HG02943 (cell line): ENCODE measurements around the gene CDH13.

Experiments used
- ATAC-seq: cut with Tn5 transposase; IDR thresholded peaks from one replicate; pipeline ENCODE4 v1.9.1; 2021; ENCODE audit warnings: mild to moderate bottlenecking, low read depth, moderate library complexity; ENCODE audit not compliant: unreplicated experiment

CDH13 gene

DNA sequence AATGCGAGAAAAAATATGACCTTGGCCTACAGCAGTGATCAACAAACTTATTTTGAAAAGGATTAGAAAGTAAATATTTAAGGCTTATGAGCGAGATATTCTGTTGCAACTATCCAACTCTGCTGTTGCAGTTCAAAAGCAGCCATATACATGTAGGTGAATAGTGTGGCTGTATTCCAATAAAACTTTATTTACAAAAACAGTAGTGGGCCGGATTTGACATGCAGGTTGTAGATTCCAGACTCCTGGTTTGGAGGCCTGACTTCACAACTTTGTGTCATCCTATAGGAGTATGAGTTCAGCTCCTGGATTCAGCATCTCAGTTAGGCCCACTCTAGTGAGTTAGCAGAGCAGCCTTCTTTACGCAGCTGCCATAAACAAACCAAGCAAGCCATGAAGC, 386.3 kb downstream of the CDH13 start:
- ATAC-seq = no peak

DNA sequence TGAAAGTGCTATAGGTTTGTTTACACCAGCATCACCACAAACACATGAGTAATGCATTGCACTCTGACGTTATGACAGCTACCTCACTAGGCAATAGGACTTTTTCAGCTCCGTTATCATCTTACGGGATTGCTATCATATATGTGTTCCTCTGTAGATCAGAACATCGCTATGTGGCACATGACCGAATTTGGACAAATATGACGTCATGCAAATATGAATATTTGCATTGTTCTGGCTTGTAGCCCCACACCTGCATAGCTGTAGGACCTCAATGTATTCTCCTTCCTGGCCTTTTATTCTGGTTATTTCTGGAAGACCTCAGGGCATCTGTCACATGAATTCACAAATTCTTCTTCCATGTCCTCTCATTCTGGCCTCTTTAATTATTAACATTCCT, 393.2 kb downstream of the CDH13 start:
- no peak for ATAC-seq

DNA sequence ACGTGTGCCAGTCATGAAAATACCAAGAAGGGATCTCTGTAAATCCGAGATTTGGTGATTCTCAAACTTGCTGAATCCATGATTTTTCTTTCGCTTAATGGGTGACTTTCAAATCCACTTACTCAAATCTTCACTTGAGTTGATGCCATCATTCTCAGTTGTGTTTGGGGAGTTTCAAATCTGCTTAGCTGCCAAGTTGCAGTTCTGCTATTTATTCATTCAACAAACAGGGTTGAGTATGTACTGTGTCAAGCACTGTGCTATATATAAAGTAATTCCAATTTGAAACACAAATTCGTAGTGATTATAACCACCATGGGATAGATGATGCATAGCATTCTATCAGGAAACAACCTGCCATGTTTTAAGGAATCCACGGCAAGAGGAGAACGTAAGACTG, 394.3 kb downstream of the CDH13 start:
- ATAC-seq = no peak

DNA sequence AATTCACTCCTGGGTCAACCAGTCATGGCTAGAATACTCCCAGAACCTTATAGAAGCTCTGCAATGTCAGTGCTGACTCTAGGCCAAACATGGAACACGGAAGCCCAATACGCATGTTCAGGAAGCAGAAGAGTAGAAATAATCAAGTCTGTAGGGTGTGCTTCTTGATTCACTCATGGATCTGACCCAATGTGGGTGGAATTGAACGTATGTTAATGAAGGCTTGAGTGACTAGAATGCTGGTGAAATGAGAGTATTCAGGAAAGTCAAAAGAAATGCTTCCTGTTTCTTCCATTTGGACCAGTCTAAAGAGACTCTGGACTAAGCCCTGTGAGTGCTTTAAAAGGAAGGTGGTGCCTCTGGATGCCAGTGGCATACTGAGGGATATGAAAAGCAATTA, 395.0 kb downstream of the CDH13 start:
- ATAC-seq = no peak

DNA sequence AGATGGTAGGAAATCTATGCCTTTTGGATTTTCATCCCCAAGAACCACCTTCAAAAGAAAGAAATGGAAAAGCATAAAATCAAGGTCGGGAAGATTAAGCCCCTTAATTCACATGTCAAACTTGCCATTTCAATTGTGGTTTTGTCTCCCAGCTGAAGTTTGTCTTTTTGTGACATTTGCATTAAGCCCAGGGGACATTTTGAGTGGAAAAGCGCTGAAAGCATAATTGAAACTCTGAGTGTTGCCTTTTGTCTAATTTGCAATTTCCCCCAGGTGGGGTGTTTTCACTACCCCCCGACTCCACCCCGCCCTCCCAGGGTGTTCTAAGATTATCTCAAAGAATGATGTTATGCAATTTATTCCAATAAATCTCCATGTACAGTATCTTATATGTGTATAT, 396.2 kb downstream of the CDH13 start:
- no peak for ATAC-seq

DNA sequence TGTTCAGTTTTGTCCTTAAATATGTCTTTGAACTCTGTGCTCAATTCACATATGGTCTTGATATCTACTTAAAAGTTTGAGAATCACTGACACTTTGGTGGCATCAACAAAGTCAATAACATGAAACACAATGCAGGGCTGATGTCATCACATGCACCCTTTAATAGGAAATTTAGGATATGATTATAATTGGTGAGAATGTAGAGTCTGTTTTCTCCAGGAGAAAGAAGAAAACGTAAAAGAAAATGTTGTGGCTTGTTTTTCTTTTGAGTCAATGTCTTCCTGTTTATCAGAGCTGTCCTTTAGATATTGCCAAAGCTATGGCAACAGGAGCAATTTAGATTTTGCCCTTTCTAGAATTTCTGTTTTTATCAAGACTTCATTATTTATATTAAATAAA, 396.9 kb downstream of the CDH13 start:
- ATAC-seq = no peak

DNA sequence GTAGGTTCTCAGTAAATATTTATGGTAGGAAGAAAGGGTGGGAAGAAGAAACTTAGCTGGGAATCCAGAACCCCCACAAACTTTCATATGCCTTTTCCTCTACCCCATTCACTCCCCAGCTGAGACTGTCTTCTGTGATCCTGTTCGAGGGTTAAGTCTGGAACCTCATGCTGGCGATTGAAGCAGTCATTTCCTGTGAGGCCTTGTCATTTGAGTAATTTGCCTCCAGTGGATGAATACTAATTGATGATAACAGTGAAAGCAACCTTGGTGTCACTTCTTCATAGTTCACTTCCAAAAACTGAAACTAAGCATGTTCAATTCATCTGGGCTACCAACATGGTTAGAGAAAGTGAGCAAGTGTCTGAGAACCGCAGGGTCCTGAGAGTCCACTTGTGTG, 401.2 kb downstream of the CDH13 start:
- ATAC-seq = no peak

DNA sequence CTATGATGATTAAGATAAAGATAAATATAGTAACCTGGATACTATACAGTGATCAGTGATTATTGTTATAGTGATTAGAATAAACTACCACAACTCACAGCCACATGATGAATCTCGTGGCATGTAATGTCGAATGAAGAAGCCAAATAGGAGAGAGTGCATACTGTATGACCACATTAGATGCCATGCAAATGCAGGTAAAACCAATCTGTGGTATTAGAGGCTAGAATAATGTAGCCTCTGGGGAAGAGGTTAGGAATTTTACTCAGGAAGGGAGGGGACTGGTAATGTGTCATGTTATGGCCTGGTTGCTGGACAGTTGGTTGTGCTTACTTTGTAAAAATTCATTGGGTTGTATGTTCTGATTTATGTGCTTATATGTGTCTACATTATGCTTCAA, 402.7 kb downstream of the CDH13 start:
- no peak for ATAC-seq

DNA sequence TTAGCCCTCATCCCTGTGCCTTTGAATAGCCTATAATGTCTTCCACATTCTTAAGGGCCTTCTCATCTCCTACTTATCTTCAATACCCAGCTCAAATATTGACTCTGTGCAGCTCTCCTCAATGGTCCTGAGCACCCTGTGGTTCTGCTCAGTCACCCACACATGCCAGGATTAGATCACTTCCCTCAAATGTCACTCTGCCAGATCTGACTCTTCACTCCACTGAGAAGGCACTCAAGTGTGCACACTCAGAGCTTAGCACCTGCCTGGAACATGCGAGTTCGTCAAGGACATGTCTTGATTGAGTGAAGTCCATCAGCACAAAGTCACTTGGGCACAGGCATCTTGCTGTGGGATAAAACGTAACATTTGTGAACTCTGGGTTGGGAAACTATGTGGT, 404.8 kb downstream of the CDH13 start:
- no peak for ATAC-seq

DNA sequence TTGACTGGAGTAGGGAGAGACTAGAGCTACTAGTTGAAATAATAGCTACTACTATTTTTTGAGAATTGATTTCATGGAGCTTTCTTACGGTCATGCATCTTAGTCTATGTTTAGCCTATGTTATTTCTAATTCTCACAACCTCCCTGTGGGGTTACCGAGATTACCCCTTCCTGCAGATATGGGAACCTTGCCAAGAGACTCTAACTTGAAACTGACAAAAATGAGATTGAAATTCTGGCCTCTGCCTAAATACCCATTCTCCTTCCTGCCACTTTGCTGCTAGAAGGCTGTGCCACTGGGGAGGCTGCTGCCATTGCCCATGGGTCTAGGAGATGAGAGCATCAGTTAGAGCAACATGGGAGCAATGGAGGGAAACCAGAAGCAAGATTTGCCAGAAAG, 410.3 kb downstream of the CDH13 start:
- no peak for ATAC-seq

DNA sequence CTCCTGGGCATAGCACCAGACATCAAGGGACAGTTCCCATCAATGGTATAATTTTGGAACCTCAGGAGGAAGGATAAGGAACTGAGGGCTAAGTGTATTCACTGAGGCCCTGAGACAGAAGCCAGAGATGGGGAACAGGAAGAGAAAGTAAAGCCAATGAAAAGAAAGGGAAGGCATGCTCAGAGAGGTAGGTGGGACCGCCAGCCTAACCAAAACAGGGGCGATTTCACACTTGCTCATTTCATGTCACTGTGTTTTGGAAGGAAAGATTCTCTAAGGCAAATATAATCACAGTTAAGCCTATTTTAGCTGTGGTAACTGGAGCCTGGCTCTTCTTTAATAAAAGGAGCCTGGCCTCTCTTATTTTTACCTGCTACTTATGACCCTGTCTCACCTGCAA, 411.1 kb downstream of the CDH13 start:
- ATAC-seq = no peak

DNA sequence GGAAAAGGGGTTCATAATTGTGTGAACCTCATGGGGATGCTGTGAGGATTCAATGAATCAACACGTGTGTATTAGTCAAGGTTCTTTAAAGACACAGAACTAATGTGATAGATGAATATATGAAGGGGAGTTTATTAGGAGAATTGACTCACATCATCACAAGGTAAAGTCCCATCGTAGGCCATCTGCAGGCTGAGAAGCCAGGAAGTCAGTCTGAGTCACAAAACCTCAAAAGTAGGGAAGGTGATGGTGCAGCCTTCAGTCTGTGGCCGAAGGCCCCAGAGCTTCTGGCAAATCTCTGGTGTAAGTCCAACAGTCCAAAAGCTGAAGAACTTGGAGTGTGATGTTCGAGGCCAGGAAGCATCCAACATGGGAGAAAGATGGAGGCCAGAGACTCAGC, 413.4 kb downstream of the CDH13 start:
- ATAC-seq = no peak

DNA sequence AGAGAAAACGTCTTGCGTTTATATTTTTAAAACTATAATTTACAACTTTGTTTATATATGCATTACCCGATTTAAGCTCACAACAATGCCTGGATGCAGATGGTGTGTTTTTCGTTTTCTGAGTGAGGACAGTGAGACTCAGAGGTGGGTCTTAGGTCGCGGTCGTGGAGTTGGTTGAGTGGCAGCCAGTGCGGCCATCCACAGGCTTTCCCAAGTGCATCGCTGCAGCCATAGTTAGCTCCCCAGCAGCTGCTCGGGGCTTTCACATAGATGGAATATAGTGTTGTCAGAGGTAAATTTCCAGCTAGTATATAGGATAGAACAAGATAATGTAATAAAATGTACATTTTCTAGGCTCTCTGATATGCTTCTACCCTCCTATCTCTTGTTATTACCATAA, 417.8 kb downstream of the CDH13 start:
- ATAC-seq = no peak

DNA sequence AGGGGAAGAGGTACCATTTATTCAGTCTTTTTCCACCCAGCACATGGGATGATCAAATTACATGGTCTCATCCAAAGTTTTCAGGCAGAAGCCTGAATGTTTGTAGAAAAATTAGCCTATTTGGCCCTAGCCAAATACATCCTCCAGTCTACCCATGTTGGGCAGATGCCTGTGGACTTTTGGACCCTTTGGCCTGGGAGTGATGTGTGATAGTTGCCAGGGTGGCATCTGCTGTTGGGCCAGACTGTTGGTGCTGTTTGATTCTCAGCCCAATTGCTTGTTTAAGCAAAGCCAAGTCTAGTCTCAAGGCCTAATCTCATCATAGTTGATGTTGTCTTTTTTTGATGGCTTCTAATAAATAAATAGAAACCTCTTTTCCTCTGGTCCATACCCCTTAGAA, 419.0 kb downstream of the CDH13 start:
- ATAC-seq = no peak

DNA sequence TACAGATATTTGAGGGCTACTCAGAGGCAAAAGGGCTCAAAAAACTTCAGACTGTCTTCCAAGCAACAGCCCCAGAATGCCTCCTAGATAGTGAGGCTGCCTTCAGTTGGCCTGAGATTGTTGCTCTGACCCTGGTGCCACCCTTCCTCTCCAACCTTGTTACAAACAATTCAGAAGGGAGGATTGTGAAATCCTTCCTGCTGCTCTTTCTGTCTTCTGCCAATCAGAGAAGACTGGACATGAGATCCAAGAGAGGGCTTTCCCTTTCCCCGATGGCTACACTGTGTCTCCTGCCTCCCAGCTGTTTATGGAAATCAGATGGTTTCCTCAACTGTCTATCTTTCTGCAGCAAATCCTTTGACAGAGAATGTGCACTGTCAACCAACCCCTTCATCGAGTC, 419.9 kb downstream of the CDH13 start:
- ATAC-seq = no peak

DNA sequence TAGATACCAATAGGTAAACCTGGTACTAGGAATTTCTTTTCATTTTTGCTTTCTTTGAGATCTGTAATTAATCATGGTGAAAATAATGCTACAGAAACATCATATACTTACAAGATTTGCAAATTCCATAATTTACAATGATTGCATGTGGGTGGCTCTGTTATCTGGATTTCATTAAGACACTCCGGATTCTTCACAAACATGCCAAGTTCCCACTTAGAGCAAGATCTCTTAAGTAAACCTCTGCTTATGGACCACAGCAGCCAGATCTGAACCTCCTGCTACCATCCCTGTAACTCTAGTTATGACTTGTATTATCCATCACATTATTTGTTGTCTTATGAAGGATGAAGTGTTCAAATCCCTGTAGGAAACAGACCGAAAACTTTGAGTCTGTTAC, 424.7 kb downstream of the CDH13 start:
- ATAC-seq = no peak

DNA sequence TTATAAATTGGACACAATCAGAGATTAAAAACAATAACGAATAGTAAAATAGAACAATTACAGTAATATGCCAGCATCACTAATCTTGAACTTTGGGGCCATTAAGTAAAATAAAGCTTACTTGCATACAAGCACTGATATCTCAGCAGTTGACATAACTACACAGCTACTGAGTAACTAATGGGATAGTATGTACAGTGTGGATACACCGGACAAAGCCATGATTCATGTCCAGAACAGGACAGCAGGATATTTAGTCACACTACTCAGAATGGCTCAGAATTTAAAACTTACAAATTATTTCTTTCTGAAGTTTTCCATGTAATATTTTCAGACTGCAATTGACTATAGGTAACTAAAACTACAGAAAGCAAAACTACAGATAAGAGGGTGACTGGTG, 427.5 kb downstream of the CDH13 start:
- no peak for ATAC-seq

DNA sequence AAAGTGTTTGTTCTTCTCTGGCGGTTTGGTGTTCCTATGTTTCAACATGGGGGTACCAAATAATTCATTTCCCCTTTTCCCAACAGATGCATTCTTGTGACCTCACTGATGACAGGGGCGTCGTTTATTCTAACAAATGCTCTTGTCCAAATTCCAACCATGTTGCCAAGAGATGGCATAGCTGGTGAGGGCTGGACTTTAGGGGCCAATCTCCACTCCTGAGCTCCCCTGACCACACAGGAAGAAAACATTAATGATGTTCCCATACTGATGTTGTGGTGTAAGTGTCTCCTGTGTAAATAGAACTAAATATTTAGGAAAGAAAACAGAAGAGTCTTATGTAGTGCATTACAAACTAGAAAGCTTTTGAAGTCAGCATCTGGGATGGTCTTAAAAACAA, 431.6 kb downstream of the CDH13 start:
- no peak for ATAC-seq

DNA sequence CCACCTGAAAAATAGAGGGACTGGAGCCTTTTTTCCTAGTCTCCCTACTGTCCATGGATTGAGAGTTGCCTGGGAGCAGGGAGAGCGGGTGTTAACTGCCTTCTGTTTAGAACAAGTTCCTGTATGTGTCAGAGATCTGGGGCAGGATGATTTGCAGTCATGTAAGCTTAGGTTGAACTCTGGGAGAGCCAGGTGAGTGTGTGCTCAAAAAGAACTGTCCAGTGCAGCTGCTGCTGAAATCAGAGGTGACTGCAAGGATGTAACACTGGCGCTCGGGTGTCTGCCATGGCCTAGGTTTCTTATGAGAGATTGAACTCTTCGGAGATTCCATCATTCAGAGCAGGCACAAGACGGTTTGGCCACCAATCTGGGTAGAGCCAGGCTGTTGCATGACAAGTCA, 432.5 kb downstream of the CDH13 start:
- ATAC-seq = no peak

DNA sequence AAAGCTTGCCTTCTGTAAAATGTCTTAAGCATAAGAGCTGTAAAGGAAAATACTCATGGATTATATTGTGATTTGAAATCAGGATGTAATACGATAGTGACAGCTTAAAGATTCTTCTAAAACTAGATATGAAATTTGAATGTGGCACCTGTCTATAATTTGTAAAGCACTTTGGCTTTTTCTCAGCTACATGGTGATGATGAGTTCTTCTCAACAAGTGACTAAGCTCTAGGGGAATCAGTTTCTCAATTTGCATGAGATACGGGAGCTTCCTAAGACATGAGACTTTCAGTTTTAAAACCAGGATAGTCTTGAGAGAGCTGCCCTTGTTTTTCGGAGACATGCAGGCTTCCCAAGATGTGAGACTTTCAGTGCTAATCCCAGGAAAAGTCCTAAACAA, 439.2 kb downstream of the CDH13 start:
- no peak for ATAC-seq

DNA sequence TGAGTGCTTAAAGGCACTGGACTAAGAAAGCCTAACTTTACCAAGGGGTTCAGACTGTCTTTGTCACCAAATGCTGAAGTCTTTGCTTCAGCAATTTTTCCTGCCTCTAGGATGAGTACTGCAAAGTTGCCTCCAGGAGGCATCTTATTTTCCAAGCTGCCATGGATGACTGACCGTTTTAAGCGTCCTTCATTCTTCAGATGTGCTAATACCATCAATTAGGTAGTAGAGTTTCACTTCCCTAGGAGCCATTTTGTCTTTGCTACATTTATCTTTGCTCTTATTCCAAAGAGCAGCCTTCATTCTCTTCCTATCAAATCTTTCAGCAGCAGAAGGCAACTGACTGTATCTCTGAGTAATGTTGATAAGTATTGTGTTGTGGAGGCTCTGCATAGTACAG, 440.1 kb downstream of the CDH13 start:
- no peak for ATAC-seq

DNA sequence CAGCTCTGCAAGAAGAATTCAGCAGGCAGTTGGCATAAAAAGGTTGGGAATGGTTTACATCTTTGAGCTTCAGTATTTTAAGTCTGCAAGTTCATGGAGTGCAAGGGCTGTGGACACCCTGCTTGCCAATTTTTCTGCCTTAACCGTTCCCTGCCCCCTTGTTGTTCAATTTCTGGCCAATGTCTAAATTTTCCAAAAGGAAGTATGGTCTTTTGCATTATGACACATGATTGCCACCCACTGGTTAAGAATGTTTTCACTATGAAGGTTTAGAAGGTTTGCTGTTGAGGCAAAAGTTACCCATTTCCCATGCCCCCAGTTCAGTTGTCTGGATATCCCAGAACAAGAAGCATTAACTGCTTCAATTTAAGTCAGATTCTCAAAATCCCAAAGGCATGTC, 441.9 kb downstream of the CDH13 start:
- no peak for ATAC-seq

DNA sequence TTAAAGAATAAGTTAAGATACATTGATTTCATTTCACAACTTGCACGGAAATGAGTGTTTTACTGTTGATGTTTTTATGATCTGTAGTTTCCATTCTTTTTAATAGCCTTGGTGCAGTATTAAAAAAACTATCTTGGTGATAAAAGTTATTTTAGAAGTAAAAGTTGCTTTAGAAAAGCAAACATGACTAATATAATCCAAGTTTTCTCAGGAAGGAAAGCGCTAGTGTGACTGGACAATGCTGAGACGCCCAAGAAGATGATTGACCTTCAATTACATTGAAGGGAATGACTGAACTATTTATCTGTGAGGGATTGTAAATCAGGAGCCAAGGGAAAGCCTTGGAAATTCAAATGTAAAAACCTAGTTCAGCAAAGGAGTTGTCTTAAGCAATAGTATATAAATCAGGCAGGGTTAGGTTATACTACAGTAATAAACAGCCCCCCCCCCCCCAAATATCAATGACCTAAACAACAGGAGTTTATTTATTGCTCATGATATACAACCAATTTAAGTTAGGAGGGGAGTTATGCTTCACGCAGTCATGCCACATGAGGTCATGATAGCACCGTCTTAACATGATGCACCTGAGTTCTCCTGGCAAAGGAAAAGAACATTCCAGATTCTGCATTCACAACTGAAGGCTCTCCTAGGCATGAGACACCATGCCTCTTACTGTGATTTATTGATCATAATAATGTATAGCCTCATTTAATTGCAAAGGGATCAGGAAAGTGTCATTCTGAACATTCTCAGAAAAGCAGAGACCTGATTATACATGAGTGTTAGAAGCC, 443.8 kb downstream of the CDH13 start:
- no peak for ATAC-seq
